ENCODE data around the gene SPOCK1.

Gene SPOCK1

GRCh38 chr5:137492331-137492730 is 6.8 kb downstream of the SPOCK1 start:
- DNase-seq (ENCODE audit: low spot score) = no peak

- no peak for DNase-seq (ENCODE audit: low spot score)
These were observed 8.0 kb downstream of the SPOCK1 start for GRCh38 chr5:137491121-137491520.

- no peak for DNase-seq (ENCODE audit: low spot score)
These were observed 8.5 kb downstream of the SPOCK1 start for GRCh38 chr5:137490591-137490990.

- no peak for DNase-seq (ENCODE audit: low spot score)
These were observed 10.2 kb downstream of the SPOCK1 start for GRCh38 chr5:137488974-137489373.

GRCh38 chr5:137488516-137488915 is 10.6 kb downstream of the SPOCK1 start:
- no peak for DNase-seq (ENCODE audit: low spot score)

- DNase-seq (ENCODE audit: low spot score) = no peak
These were observed 11.5 kb downstream of the SPOCK1 start for GRCh38 chr5:137487600-137487999.

GRCh38 chr5:137486707-137487106 is 12.4 kb downstream of the SPOCK1 start:
- no peak for DNase-seq (ENCODE audit: low spot score)

GRCh38 chr5:137481596-137481995 is 17.5 kb downstream of the SPOCK1 start:
- DNase-seq (ENCODE audit: low spot score) = no peak

GRCh38 chr5:137478043-137478442 is 21.1 kb downstream of the SPOCK1 start:
- no peak for DNase-seq (ENCODE audit: low spot score)

- DNase-seq (ENCODE audit: low spot score) = no peak
These were observed 28.3 kb downstream of the SPOCK1 start for GRCh38 chr5:137470921-137471220.

- no peak for DNase-seq (ENCODE audit: low spot score)
These were observed 28.8 kb downstream of the SPOCK1 start for GRCh38 chr5:137470111-137470920.

- DNase-seq (ENCODE audit: low spot score) = no peak
These were observed 32.2 kb downstream of the SPOCK1 start for GRCh38 chr5:137466889-137467288.

- no peak for DNase-seq (ENCODE audit: low spot score)
These were observed 33.2 kb downstream of the SPOCK1 start for GRCh38 chr5:137465930-137466329.

- DNase-seq (ENCODE audit: low spot score) = no peak
These were observed 36.2 kb downstream of the SPOCK1 start for GRCh38 chr5:137462816-137463520.

- DNase-seq (ENCODE audit: low spot score) = no peak
These were observed 36.9 kb downstream of the SPOCK1 start for GRCh38 chr5:137462265-137462590.

GRCh38 chr5:137461391-137462264 is 37.5 kb downstream of the SPOCK1 start:
- DNase-seq (ENCODE audit: low spot score) = no peak

- DNase-seq (ENCODE audit: low spot score) = no peak
These were observed 44.5 kb downstream of the SPOCK1 start for GRCh38 chr5:137454671-137455070.

- no peak for DNase-seq (ENCODE audit: low spot score)
These were observed 45.5 kb downstream of the SPOCK1 start for GRCh38 chr5:137453483-137454080.

GRCh38 chr5:137450759-137451158 is 48.4 kb downstream of the SPOCK1 start:
- no peak for DNase-seq (ENCODE audit: low spot score)

GRCh38 chr5:137448868-137449267 is 50.3 kb downstream of the SPOCK1 start:
- no peak for DNase-seq (ENCODE audit: low spot score)

- DNase-seq (ENCODE audit: low spot score) = no peak
These were observed 52.5 kb downstream of the SPOCK1 start for GRCh38 chr5:137446615-137447014.

- no peak for DNase-seq (ENCODE audit: low spot score)
These were observed 53.0 kb downstream of the SPOCK1 start for GRCh38 chr5:137446151-137446550.

Data from CD4-positive, alpha-beta T cell treated with Interleukin-2 at 100 ng/mL for 4 hours (primary cell).